GM12878 (cell line): ENCODE results near the gene ACTR10. TPM values are rescaled to one million over a fixed set of nuclear protein-coding genes. Genes with fewer than 3 reads are reported as not detected.

ENCODE experiments used
- BHLHE40 ChIP-seq, 2 experiments: fragments of 450-650 bp in 1 of 2; IDR thresholded peaks; 2 replicates each; pipeline ENCODE4 v1.6.1; 2011 to 2017; ENCODE audit warnings: low read depth in 2 of 2, borderline replicate concordance in 1 of 2, improper control_type of control experiment in 1 of 2, low read length in 1 of 2, mild to moderate bottlenecking in 1 of 2
- CBFB ChIP-seq: IDR thresholded peaks from 2 replicates; pipeline ENCODE4 v1.6.1; 2016; ENCODE audit warnings: antibody characterized with exemption, low read depth
- FOXK2 ChIP-seq: fragments of 450-650 bp; IDR thresholded peaks from 2 replicates; pipeline ENCODE4 v1.6.1; 2017; ENCODE audit warnings: mild to moderate bottlenecking, moderate library complexity
- HCFC1 ChIP-seq: fragments of 150-350 bp; IDR thresholded peaks from 2 replicates; pipeline ENCODE4 v1.6.1; 2014; ENCODE audit warnings: low read length
- IKZF1 ChIP-seq: fragments of 450-650 bp; conservative IDR thresholded peaks from 2 replicates; pipeline ENCODE4 v1.6.1; 2017; ENCODE audit warnings: antibody characterized with exemption, mild to moderate bottlenecking
- KDM1A ChIP-seq: fragments of 200-600 bp; sonication (generic); IDR thresholded peaks from 2 replicates; pipeline ENCODE4 v1.6.1; 2016; ENCODE audit warnings: borderline replicate concordance
- RCOR1 ChIP-seq: conservative IDR thresholded peaks from 2 replicates; pipeline ENCODE4 v1.6.1; 2012; ENCODE audit warnings: low read depth, low read length, improper control_type of control experiment
- SMAD1 ChIP-seq: fragments of 450-650 bp; IDR thresholded peaks from 2 replicates; pipeline ENCODE4 v1.6.1; 2018; ENCODE audit warnings: mild to moderate bottlenecking, low read depth; ENCODE audit not compliant: partially characterized antibody
- SMAD5 ChIP-seq: IDR thresholded peaks from 2 replicates; pipeline ENCODE4 v1.6.1; 2016; ENCODE audit warnings: antibody characterized with exemption, low read depth
- SMARCA5 ChIP-seq: fragments of 450-650 bp; IDR thresholded peaks from 2 replicates; pipeline ENCODE4 v1.6.1; 2017; ENCODE audit warnings: mild to moderate bottlenecking
- SMC3 ChIP-seq: IDR thresholded peaks from 2 replicates; pipeline ENCODE4 v1.6.1; 2011; ENCODE audit warnings: low read length, improper control_type of control experiment, borderline replicate concordance
- polyA plus RNA-seq, 11 experiments: library from polyadenylated mRNA; depleted of rRNA in 4 of 11; unstranded in 6 of 11; stranded (reverse) in 5 of 11; fragments of >200 nt; fragmentation: Nextera tagmentation in 4 of 11; fragmentation: Illumina TruSeq in 1 of 11; extraction: Ambion mirVana in 4 of 11; extraction: Trizol in 1 of 11; gene quantifications; 1 replicate in 1 of 11; 2 replicates in 10 of 11; pipeline versions ENCODE4 v1.2.1 to v1.2.3, GENCODE V29; 2011 to 2016; ENCODE audit warnings: inconsistent platforms in 2 of 11, missing spikeins in 2 of 11, low read depth in 1 of 11
- total RNA-seq, 4 experiments: library from RNA; depleted of rRNA in 3 of 4; stranded (reverse); fragments of >200 nt in 3 of 4; fragmentation: Illumina TruSeq in 1 of 4; extraction: Trizol in 1 of 4; gene quantifications; 2 replicates each; pipeline versions ENCODE4 v1.2.1 to v1.2.3, GENCODE V29; 2013 to 2021
- TF ChIP-seq, protein P1 (sequence below): IDR thresholded peaks from 2 replicates; pipeline ENCODE4 v1.6.1; 2012; ENCODE audit warnings: mild to moderate bottlenecking, low read depth, low read length
- TF ChIP-seq, protein P2 (sequence below): fragments of 450-650 bp; IDR thresholded peaks from 2 replicates; pipeline ENCODE4 v1.6.1; 2016; ENCODE audit warnings: mild to moderate bottlenecking
- TF ChIP-seq, protein P3 (sequence below): IDR thresholded peaks from 2 replicates; pipeline ENCODE4 v1.6.1; 2012; ENCODE audit warnings: low read depth, low read length, improper control_type of control experiment

The ACTR10 gene
- total and polyA plus RNA-seq, 10 of the 15 experiments (the other 5 are each of a cell fraction or from before 2014, with no cell fraction given): 26.0 to 74.3 (median 38.9) TPM

DNA sequence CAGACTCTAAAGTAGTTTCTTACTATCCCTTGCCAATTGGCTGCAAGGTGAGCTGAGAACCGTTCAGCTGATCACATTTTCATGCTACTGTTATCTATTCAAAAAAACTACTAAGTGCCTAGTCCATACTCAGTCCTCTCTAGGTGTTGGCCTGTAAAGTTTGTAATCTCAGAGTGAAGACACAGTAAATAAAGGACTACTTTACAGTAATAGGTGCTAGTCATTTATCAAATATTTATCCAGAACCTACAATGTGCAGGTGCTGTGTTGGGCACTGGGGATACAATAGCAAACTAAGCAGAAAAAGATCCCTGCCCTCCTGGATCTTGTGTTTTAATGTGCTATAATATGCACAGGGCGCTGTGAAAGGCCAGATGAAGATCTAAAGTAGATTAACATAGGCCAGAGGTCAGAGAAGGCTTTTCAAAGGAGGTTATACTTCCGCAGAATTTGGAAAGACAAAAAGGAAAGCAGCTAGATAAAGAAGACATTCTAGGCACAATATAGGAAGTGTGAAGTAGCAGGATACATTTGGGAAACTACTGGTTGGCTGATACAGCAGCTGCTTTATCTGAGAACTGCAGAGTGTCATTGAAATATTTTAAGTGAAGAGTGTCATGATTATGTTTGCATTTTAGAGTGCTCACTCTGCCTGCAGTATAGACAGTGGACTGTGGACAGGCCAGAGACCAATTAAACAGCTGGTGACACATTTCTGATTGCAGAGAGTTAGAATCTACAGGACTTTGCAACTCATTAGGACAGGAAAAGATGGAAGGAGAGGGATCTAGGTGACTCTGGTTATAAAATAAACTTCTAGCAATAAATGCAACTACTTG, 8.0 kb upstream of the ACTR10 start (continued):
- TF ChIP-seq, protein P1, sequence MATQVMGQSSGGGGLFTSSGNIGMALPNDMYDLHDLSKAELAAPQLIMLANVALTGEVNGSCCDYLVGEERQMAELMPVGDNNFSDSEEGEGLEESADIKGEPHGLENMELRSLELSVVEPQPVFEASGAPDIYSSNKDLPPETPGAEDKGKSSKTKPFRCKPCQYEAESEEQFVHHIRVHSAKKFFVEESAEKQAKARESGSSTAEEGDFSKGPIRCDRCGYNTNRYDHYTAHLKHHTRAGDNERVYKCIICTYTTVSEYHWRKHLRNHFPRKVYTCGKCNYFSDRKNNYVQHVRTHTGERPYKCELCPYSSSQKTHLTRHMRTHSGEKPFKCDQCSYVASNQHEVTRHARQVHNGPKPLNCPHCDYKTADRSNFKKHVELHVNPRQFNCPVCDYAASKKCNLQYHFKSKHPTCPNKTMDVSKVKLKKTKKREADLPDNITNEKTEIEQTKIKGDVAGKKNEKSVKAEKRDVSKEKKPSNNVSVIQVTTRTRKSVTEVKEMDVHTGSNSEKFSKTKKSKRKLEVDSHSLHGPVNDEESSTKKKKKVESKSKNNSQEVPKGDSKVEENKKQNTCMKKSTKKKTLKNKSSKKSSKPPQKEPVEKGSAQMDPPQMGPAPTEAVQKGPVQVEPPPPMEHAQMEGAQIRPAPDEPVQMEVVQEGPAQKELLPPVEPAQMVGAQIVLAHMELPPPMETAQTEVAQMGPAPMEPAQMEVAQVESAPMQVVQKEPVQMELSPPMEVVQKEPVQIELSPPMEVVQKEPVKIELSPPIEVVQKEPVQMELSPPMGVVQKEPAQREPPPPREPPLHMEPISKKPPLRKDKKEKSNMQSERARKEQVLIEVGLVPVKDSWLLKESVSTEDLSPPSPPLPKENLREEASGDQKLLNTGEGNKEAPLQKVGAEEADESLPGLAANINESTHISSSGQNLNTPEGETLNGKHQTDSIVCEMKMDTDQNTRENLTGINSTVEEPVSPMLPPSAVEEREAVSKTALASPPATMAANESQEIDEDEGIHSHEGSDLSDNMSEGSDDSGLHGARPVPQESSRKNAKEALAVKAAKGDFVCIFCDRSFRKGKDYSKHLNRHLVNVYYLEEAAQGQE: no peak
- no peak for TF ChIP-seq KDM1A
- no peak for TF ChIP-seq SMAD1
- no peak for TF ChIP-seq HCFC1
- TF ChIP-seq FOXK2: no peak
- TF ChIP-seq IKZF1: no peak
- no peak for TF ChIP-seq SMC3
- TF ChIP-seq, protein P2, sequence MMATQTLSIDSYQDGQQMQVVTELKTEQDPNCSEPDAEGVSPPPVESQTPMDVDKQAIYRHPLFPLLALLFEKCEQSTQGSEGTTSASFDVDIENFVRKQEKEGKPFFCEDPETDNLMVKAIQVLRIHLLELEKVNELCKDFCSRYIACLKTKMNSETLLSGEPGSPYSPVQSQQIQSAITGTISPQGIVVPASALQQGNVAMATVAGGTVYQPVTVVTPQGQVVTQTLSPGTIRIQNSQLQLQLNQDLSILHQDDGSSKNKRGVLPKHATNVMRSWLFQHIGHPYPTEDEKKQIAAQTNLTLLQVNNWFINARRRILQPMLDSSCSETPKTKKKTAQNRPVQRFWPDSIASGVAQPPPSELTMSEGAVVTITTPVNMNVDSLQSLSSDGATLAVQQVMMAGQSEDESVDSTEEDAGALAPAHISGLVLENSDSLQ: no peak
- TF ChIP-seq, protein P3, sequence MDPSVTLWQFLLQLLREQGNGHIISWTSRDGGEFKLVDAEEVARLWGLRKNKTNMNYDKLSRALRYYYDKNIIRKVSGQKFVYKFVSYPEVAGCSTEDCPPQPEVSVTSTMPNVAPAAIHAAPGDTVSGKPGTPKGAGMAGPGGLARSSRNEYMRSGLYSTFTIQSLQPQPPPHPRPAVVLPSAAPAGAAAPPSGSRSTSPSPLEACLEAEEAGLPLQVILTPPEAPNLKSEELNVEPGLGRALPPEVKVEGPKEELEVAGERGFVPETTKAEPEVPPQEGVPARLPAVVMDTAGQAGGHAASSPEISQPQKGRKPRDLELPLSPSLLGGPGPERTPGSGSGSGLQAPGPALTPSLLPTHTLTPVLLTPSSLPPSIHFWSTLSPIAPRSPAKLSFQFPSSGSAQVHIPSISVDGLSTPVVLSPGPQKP: no peak
- no peak for TF ChIP-seq CBFB
- TF ChIP-seq BHLHE40 (IDR thresholded peaks at IDR 0.05; ENCODE audit: borderline replicate concordance in 1 of 2, low read depth in 2 of 2, low read length in 1 of 2): no peak
- no peak for TF ChIP-seq RCOR1
- TF ChIP-seq SMARCA5: no peak
- no peak for TF ChIP-seq SMAD5
